SK-N-MC (cell line): ENCODE results near the gene CPSF2.

Experiments
- EZH2 ChIP-seq: fragments of 200-600 bp; sonication (generic); IDR thresholded peaks from one replicate; pipeline ENCODE4 v1.6.1; 2017; ENCODE audit warnings: antibody characterized with exemption
- POLR2AphosphoS5 ChIP-seq: IDR thresholded peaks from 2 replicates; pipeline ENCODE4 v1.6.1; 2012; ENCODE audit warnings: mild to moderate bottlenecking, low read depth, low read length, borderline replicate concordance

DNA sequence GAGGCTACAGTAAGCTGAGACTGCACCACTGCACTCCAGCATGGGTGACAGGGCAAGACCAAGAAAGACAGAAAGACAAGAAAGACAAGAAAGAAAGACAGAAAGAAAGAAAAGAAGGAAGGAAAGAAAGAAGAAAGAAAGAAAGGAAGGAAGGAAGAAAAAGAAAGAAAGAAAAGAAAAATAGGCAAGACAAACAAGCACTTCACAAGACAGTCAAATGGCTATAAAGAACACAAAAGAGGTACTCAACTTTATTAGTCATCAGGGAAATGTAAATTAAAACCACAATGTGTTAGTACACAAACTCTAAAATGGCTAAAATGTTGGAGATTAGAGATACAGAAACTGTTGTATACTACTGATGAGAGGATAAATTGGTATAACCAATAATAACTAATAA is 22.0 kb upstream of the CPSF2 start:
- no peak for TF ChIP-seq EZH2
- no peak for TF ChIP-seq POLR2AphosphoS5
